ENCODE results near the gene EPO.
A peak's percentile ranks its signal among the peaks of the same experiment; 100 is the strongest.

EPO gene

GRCh38 chr7:100720279-100720670, at the start of gene EPO:
Gene EPO (plus strand): TSS chr7:100720468. CDS start chr7:100720981, 513 bp downstream.
- no peak for DNase-seq

DNA sequence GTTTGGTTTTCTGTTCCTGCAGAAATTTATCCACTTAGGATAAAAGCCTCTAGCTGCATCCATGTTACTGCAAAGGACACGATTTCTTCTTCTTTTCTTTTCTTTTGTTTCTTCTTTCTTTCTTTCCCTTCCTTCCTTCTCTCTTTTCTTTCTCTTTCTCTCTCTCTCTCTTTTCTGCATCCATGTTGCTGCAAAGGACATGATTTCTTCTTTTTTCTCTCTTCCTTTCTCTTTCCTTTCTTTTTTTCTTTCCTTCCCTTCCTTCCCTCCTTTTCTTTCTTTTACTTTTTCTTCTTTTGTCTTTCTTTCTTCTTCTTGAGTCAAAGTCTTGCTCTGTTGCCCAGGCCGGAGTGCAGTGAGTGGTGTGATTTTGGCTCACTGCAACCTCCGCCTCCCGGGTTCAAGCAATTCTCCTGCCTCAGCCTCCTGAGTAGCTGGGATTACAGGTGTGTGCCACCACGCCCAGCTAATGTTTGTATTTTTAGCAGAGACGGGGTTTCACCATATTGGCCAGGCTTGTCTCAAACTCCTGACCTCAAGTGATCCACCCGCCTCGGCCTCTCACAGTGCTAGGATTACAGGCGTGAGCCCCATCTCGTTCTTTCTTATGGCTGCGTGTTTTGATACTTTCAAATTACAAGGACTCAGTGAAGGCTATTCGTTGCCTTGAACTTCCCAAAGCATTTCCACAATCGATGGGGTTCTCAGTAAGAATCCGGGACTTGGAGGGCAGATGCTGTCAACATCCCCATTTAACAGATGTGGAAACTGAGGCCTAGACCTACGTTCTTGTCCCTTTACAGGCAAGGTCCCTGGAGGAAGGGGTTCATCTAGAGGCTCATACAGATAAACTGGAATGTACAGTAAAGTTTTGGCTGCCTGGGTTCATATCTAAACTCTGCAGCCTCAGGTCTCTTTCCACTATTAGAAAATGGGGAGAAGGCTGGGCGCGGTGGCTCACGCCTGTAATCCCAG, 48.6 kb upstream of the EPO start:
- no peak for DNase-seq

GRCh38 chr7:100673302-100673941, 46.8 kb upstream of the EPO start, which contains the start of gene GNB2:
Gene GNB2 (plus strand): TSS chr7:100673740. CDS start chr7:100676266, 2,526 bp downstream.
- DNase-seq, result peak; percentile 95 to 97 (median 96)

DNA sequence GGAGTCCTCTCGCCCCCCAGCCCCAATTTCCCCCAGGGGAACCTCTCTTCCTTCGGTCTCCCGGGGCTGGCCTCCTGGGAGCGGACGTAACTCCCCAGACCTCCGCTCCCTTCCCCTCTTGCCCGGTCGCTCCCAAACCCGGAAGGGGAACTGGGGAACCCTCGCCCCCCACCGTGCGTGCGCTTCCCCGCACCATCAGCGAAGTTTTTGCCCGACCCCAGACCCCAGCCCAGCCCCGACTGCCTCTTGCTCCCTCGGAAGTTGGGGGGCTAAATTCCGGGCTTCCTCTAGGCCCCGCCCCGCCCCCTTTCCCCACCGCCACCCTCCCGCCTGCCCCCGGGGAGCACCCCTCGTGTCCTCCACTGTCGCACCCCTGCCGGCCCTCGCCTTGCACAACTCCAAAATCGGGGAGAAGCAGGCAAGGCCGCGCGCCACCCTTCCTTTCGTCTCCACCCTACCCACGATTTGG, 46.3 kb upstream of the EPO start:
- DNase-seq, result peak in 2 of 4 experiments; percentile 26 to 44

DNA sequence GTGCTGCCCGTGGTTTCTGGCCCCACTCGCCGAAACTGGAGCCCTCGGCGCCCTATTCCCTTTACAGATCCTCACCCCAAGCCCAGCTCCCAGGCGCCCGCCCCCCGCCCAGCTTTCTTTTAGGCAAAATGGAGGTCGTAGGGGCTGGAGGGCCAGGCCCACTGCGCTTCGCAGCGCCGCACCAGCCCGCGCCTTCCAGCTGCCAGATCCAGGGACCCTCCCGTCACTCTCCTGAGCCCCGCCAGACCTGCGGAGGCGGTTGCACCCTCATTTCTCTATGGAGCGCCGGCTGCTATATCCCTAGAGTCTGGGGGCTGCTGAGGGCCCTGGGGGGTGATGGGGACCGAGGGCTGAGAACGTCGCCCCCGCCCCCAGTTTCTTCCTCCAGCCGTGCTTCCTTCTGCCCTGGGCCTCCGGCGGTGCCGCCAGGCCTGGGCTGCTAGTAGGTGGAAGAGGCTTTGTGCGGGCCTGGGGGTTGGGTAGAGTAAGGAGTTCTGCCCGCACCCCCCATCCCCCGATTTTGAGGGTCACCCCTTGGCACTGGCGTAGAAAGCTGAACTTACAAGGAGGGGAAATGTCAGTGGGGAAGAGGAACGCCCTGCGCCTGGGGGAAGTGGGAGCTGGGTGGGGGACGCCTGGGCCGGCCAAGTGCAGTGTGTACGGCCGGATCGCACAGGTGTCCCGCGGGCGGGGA, 45.7 kb upstream of the EPO start:
- DNase-seq, result peak in 1 of 4 experiments; percentile 31

- peak in 1 of 4 experiments; percentile 52 for DNase-seq
Observed at GRCh38 chr7:100675105-100675451, 45.2 kb upstream of the EPO start.

- peak; percentile 49 to 89 (median 70) for DNase-seq
Observed at GRCh38 chr7:100675581-100676350, 44.5 kb upstream of the EPO start.

DNA sequence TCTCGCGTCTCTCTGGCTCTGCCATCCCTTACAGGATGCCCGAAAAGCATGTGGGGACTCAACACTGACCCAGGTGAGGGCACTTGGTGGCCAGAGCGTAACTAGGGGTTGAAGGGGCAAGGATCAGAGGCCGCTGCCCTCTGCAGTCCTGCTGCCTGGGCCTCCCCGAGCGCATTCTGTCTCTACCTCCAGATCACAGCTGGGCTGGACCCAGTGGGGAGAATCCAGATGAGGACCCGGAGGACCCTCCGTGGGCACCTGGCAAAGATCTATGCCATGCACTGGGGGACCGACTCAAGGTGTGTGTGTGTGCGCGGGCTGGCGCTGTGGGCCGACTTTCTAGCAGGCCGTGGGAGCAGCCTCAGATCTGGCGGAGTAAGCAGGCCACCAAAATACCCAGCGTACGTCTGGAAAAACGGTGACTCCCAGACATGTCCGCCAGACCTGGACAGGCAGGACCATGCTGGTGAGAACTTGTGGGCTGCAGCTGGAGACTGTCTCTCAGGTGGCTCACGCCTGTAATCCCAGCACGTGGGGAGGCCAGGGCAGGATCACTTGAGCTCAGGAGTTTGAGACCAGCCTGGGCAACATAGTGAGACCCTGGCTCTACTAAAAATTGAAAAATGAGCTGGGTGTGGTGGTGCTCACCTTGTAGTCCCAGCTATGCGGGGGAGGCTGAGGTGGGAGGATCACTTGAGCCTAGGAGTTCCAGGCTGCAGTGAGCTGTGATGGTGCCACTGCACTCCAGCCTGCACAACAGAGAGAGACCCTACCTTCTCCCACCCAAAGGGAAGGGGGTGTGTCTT, 43.6 kb upstream of the EPO start:
- DNase-seq, result no peak

GRCh38 chr7:100677308-100678267, 42.7 kb upstream of the EPO start:
- no peak for DNase-seq

- no peak for DNase-seq
Observed at GRCh38 chr7:100678291-100678984, 41.8 kb upstream of the EPO start.

DNA sequence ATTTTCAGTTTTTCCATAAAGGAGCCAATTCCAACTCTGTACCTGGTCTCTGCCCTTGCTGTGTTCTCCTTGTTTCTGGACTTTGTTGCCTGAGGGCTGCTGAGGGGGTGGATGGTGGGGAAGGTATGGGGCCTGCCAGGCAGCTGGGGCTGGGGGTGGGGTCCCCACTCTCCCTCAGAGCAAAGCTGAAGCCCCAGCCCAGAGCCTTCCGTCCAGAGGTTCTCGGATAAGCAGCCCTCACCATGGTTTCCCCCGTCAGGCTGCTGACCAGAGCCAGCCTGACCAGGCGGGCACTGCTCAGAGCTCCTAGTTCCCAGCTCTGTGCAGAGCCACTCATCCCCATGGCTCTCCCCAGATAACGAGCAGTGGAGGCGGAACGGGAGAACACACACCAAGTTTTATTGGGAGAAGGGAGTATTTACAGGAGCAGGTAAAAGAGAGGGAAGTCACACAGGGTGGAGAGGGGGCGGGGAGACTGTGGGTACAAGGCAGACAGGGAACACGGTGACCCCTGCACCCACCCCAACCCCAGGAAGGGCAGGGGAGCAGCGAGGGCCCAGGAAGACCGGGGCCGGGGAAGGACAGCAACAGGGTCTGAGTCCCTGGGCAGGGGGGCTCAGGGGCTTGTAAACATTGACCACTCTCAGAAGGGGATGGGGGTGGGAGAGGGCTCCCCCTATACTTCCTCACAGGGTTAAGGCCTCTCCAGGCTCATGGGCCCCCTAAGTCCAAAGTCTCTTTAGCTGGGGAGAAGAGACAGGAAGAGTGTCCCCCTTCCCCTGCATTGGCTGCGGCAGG, 40.9 kb upstream of the EPO start:
- no peak for DNase-seq

DNA sequence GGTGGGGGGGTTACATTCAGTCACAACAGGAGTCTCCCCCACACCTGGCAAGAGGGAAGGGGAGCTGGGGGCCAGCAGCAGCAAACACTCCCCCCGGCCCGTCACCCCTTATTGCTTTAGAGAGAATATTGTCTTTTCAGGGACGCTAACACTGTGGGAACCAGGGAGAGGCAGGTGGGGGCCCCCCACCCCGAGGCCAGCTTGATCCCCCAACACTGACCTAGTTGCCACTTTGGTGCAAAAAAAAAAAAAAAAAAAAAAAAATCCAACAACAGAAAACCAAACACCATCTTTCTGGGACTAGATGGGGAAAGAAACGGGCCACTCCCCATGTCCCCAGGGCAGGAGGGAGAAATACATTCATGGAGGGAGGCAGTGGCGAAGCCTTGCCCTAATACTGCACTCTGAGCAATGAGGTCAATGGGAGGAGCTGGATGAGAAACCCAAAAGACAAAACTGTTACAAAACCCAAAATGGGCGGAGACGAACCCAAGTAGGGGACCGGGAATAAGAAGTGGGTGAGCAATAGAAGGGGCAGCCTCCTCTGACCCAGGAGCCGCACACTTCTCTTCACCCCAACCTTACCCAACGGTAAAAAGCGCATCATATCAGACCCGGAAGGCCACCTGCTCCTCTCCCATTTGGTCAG, 40.2 kb upstream of the EPO start:
- no peak for DNase-seq

DNA sequence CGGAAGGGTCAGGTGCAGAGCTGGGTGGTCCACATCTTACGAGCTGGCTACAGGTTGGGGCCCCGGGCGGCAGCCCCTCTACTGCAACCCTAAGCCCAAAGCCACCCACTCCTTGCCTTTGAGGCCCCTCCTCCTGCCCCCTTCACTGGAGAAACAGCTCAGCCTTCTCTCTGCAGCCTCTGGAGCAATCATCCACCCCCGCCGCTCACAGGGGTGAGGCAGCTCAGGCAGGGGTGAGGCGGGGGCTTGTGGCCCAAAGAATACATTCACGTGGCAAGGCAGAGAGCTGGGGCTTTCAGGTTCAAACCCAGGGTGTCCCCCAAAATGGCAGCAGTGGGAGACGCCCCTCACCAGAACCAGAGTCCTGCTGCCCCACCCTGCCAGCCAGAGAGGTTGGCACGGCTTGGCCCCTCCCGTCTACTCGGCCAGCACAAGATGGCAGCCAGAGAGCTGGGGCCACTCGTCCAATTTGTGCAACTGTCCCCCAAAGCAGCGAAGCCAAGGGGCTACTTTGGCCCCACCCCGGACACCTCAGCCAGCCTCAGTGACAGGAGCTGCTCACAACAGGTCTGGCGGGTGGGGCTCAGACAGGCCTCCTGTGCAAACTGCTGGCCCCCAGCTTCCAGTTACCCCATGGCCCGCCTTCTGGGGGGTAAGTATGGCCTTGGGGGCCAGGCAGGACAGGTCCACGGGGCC, 39.5 kb upstream of the EPO start:
- DNase-seq, result no peak

DNA sequence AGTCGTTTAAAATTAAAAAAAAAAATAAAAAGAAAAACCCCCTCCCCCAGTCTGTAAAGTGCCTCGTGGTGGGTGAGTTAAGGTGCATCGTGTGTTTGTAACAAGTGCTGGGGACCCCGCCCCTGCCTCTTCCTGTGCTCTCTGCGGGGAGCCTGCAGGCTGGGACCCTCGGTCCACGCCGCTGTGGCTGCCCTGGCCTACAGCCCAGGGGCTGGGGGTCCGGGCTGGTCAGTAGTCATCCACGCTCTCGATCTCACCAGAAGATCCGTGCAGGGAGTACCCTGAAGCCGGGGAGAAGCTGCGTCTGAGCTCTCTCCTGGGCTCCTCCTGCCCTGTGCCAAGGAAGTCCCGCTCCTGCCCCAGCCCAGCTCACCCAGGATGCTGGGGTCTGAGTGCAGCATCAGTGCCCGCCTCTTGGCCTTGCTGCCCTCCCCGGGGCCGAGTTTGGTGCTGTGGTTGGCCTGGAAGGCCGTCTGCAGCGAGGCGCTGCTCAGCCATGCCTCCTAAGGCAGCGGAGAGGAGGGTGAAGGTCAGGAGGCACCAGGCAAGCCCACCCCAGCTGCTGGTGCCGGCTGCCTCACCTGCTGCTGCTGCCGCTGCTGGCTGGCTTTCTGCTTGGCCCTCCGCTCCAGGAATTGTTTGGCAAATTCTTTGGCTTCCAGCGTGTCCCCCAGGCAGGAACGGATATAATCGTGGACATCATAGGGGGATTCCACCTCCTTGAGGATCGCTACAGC, 38.6 kb upstream of the EPO start:
- DNase-seq, result no peak

DNA sequence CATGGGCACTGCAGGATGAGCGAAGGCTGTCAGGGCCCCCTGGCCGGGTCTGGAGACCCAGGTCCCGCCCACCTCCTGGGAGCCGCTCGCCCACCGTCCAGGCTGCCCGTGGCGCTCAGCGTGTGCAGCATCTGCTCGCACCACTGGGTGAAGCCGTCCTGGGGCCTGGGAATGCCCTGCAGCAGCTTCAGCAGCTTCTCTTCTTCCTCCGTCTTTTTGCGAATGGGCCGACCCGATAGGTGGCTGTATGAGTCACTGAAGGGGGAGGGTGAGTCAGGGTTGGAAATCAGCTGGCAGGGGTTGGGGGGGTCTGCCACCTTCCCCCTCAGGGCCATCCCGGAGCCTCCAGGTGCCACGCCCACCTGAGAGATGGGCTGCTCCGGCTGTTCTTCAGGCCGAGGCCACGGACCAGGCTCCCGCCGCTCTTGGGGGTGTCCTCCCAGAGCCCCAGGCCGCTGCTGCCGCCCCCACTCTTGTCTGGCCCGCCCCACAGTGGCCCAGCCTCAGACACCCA, 38.0 kb upstream of the EPO start:
- DNase-seq, result no peak

- DNase-seq, result no peak
Observed at GRCh38 chr7:100682991-100683658, 37.1 kb upstream of the EPO start.
